ENCODE results near the gene EPHB6.

Gene EPHB6

DNA sequence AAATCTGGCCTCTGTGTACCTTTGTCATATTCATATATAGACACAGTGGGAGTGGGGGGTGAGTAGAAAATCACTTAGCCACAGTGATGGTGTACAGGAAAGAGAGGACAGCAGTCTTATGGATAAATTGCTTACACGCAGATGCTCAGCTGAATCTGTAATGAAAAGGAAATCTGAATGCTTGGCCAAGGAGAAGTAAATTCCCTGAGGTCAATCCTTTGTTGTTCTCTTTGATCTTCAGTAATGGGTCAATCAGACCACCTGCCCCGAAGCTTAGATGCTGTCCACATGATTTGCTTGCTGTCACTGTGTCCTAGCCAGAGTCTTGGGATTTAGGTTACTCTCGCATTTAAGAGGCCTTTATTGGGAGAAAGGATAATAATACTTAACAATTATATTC lies 18.4 kb upstream of the EPHB6 start:
- DNase-seq: no peak

DNA sequence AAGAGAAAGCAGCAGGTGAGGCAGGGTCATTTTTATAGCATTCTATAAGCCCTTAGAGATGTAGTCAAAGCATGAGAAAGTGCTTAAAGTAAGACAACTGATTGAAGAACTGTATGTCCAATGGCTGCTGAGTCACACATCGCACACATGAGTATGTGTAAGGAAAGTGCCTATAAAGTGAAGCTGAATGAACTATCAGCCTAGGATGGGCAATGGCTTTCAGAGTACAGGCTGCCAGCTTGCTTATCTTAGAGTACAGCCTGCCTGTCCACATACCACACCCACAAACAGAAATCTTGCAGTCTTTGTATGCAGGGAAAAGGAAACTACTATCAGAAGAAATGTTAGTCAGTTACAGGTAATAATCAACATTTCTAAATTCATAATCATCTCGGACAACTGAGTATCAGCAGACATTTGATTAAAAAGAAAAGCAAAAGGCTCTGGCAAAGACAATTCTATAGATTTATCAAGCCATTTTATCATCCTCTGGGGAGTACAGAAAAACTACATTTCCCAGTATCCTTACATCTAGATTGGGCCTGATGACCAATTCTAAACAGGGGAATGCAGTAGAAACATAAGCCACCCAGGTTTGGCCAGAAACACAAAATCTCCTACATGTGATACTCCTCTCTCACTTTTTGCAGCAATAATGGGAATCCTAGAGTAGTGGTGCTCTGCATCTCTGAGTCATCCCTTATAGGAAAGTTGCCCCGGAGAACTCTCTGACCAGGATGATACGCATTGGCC lies 16.2 kb upstream of the EPHB6 start:
- DNase-seq: no peak

DNA sequence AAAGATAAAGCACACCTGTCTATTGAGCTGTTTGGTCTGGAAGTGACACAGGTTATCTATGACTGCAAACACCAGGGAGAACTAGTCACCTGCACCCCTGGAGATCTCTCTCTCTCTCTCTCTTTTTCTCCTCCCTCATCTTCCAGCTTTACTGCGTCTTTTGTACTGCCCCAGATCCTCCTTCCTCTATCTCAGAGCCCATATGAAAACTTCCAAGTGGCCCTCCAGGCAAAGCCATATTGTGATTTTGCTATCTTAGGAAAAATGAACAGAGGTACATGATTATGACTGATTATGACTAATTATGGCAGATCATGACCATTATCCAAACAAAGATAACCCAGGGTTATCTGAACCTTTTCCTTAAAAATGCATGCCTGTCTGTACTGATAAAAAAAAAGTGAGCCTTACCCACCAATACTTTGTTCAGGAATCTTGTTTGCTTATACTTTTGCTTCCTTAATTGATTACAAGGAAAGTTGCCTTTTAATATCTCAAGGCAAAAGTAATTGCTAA lies 12.6 kb upstream of the EPHB6 start:
- DNase-seq: no peak

DNA sequence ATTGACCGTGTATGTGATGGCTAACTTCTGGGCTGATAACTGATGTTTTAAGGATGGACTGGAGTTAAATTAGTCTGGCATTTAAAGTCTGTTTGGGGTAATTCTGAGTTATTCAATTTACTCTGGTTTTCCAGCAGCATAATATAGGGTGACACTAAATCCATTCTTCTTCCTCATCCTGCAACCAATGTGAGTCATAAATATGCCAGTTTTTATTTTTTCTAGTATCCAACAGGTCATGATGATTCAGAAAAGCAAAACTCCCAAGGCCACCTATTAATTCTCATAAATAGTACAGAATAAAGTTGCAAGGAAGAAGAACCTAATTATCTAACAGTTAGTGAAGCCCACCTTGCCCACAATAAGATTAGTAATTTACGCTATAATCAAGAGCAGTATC lies 7.5 kb upstream of the EPHB6 start:
- no peak for DNase-seq

DNA sequence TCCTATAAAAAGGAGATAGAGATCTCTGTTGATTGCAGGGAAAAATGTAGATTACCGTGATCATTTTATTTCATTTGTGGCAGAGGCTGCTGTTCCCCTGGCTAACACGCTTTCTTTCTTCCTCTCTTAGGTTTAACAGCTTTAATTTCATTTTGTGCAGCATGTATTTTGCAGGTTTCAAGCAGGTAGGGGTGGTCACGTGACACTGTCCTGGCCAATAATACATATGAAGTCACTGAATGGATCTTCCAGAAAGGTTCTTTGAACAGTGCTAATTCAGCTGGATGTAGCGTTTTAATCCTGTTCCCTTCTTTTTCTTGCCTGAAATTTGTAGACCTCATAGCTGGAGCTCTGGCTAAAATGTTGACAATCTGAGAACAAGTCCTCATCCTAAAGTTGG lies 3.6 kb upstream of the EPHB6 start:
- no peak for DNase-seq

DNA sequence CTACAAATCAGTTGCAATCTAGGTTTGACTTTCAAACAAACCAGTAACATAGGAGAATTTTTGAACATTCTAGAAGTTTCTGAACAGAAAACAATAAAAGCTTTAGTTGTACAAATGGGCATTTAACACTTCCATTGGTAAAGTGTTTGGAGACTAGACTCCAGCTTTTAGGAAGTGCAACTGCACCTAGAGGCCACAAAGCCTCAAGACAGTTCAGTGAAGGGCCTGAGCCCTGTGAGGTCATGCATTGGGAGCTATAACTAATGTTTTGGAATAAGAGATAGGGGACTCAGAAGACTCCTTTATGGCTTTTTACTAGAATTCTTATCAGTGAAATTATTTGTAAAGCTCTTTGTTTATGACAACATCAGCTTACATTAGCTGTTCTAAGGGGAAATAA lies 3.0 kb upstream of the EPHB6 start:
- DNase-seq: no peak

DNA sequence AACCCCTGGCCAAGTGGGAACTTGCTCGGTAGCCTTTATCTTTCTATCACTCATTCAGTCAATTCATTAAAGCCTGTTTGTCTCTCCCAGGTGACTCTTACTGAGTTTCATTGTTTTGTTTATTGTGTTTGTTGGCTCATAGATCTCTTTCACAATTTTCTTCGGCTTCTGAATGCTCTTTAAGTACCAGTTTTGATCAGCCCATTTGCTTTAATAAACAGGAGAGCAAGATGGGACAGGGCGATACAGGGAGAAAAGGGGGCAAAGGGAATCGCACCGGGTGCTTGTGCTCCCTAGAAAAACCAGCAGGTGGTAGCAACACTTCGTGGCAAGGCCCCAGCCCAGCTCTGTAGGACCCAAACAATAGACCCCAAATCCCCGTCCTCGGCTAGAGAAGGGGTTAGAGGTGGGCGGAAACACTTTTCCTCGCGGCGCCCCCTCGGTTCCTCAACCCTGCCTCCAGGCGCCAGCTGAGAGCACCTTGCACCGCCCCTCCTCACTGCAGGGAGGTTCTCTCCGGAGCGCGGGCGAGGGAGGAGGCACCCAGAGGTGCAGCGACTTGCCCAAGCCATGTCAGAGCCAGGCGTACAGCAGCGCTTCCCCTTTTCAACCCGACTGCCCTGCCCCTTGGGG lies 1.0 kb upstream of the EPHB6 start:
- no peak for DNase-seq

DNA sequence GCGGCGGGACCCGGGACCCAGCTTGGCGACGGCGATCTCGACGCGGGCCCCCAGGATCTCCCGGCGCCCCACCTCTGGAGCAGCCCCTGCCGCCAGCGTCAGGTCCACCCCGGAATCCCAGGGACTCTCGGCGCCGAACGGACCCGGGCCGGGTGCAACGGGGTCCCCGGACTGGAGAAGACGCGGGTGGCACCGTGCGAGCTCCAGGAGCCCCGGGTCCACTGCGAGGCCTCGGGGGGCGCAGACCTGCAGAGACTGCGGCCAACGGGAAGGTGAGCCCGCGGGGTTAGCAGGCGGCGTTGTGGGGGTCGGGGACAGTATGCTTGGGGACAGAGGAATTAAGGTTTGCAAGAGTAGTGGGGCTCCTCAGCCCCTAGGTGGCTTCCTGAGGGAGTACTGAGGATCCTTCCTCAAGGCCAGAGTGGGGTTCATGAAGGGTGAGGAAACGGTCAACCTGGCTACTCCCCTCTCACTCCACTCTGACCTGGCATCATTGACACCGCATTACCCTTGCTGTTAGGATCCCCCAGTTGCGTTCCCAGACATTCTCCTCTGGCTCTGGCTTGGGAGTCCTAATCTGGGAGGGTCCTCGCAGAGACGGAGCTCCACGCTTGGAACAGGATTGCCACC lies 353 bp downstream of the EPHB6 start:
- DNase-seq: no peak

DNA sequence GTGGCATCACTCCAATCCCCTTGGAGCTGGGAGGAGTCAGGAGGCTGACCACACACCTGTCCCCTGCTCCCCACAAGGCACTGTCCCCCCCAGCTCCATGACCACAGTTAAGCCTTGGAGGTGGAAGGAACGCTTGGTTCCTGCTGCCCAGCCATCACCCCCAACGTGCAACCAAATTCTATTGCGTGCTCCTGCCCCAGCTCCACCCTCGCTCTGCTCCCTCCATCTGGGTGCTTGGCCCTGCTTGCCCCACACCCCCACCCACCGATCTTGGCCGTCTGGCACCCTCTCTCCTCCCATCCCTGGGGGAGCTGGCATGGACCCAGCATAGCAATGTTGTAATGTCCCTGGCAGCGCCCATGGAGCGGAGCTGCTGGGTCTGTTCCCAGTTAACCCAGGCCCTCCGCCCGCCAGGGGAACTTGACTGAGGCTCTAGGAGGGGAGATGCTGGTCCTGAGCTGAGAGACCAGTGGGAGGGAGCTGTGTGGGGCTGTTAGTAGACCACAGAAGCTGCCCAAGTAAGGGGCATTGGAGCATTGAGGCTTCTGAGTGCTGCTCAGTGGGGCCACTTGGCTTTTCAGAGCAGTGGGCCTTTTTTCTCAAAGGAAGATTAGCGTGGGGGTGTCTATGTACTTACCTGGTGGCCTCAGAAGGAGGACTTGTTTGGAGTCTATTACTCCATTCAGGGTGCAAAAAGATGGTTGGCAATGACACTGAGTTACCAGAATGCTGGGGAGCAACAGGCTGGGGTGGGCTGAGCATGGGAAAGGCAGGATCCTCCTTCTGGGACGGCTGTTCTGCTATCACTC lies 1.1 kb downstream of the EPHB6 start:
- DNase-seq: no peak

DNA sequence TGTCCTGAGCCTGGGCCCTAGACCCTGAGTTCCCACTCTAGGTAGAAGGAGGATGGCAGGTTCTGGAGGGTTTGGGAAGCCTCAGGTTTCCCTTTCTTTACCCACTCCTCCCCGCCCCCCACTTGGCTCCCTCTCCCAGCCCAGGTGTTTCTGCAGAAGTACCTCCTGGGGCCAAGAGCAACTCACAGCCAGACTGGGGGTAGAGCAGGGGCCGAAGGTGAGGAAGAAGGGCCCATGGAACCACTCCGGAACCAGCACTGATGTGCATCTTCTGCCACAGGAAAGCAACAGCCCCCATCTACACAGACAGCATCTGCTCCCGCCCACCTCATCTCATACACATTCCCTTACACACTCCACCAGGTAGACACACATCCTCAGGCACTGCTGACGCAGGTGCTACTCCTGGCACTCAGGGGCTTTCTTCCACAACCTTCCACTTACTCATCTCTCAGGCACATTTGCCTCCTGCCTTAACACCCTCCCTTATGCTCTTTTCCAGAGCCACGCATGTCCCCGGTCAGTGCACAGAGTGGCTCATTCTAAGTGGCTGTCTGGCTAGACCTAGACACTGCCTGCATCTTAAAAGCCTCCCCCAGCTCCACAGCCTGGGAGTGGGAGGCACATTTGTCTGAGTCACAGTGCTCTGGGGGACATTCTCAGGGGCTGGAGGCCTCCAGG lies 1.8 kb downstream of the EPHB6 start:
- DNase-seq: no peak

DNA sequence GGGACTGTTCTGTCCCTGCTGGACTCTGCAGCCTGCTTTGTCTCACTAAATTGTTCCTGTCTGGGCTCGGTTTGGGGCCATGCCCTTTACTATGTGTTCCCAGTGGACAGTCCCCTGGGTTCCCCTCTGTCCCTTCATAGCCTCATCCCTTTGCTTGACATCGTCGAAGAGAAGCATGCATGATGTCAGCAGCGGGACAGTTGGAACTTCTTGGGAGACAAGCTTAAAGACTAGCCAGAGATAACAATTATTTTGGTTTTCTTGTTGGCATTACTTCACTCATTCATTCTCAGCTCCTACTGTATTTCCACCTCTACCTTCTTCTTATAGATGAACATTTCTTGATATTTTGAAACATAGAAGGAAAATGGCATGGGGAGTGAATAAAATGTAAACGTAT lies 2.7 kb downstream of the EPHB6 start:
- no peak for DNase-seq

DNA sequence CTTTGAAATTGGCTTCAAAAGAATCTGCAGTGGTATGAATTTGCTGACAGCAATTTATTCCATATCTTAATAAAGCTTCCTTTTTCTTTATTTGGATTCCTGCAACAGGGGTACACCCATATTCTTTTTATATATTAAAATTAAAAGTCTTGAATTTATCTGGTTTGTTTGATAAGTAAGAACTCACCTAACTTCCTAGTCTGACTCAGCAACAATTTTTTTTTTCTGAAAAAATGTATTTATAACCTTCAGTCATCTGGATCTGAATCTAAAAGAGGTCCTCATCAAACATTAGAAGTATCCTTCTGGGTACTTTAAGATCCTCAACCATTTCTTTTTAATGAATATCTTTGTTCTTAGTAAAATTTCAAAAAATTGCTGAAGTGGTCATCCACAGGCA lies 4.5 kb downstream of the EPHB6 start:
- no peak for DNase-seq

DNA sequence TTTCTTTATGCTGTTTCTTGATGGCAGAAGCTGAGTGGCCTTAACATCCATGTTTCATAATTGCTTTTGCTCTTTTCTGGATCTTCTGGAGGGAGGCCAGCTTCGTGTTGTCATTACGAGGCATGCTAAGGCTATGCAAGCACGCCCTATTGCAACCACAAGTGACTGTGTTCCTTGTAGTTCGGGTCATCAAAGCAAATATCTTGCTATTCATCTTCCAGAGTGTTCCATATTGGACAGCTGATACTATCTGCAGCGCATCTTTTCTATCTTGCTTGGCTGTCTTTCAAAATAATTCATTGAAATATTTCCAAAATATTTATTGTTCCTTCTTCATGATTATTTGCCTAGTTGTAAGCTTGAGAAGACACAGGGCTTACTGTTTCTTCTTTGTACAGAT lies 5.0 kb downstream of the EPHB6 start:
- DNase-seq: no peak

DNA sequence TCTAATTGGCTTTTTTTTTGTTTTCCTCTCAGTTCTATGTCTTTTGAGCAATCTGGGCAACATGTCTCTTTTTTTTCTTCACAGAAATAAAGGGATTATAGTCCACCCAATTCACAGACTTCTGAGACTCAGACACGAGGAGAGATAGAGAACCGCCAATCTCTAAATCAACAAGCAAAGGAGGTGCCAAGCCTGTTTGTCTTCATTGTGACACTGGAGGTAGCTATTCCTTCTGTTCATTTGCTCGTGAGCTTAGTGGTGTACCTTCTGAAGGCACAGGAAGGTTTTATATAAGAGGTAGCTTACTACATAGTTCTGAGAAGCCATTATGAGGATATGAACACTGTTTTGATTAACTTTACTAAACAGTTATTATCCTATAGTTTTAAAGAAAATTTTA lies 6.1 kb downstream of the EPHB6 start:
- DNase-seq: no peak

DNA sequence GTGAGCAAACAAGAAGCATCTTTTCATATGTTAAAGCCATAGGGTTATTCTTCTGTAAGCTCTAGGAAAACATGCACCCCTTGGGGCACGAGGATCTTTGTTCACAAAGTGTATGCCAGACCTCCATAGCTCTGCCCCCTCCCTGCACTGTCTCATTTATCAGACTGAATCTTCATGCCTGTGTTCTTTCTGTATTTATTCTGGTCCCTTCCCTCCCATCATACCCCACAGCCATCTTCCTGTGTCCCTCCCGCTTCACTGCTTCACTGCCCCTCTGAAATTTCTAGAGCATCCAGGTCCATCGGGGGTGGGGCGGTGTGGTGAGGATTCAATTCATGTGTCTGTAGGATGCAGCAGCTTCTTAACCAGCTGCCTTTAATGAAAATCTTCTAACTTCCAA lies 7.5 kb downstream of the EPHB6 start:
- DNase-seq: no peak

DNA sequence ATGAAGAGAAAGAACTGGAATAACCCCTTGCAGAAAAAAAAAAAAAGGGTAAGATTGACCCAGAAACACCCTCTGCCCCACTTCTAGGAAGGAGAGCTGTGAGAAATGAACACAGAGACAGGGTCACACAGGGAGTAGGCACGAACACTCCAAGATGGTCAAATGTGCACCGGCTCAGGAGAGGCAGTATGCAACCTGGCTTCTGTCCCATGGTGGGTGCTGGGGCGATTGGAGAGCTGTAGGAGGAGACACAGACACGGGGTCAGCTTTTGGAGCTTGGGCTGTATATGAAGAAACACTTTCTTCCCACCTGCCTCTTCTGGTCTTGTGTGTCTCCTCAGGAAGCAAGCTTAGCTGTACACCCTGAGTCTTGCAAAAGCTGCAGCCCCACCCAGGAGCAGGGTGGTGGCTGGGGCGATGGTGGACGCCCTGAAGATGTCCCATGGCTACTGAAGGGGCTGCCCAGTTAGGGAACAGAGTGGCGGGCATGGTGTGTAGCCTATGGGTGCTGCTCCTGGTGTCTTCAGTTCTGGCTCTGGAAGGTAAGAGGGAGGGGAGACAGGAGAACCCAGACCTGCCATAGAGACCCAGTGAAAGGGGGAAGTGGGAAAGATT lies 8.0 kb downstream of the EPHB6 start:
- DNase-seq: no peak

DNA sequence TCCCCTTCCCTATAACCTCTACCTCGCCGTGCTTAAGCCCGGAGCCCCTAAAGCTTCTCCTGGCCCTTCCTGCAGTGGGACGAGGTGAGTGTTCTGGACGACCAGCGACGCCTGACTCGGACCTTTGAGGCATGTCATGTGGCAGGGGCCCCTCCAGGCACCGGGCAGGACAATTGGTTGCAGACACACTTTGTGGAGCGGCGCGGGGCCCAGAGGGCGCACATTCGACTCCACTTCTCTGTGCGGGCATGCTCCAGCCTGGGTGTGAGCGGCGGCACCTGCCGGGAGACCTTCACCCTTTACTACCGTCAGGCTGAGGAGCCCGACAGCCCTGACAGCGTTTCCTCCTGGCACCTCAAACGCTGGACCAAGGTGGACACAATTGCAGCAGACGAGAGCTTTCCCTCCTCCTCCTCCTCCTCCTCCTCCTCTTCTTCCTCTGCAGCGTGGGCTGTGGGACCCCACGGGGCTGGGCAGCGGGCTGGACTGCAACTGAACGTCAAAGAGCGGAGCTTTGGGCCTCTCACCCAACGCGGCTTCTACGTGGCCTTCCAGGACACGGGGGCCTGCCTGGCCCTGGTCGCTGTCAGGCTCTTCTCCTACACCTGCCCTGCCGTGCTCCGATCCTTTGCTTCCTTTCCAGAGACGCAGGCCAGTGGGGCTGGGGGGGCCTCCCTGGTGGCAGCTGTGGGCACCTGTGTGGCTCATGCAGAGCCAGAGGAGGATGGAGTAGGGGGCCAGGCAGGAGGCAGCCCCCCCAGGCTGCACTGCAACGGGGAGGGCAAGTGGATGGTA lies 9.2 kb downstream of the EPHB6 start:
- DNase-seq: no peak

DNA sequence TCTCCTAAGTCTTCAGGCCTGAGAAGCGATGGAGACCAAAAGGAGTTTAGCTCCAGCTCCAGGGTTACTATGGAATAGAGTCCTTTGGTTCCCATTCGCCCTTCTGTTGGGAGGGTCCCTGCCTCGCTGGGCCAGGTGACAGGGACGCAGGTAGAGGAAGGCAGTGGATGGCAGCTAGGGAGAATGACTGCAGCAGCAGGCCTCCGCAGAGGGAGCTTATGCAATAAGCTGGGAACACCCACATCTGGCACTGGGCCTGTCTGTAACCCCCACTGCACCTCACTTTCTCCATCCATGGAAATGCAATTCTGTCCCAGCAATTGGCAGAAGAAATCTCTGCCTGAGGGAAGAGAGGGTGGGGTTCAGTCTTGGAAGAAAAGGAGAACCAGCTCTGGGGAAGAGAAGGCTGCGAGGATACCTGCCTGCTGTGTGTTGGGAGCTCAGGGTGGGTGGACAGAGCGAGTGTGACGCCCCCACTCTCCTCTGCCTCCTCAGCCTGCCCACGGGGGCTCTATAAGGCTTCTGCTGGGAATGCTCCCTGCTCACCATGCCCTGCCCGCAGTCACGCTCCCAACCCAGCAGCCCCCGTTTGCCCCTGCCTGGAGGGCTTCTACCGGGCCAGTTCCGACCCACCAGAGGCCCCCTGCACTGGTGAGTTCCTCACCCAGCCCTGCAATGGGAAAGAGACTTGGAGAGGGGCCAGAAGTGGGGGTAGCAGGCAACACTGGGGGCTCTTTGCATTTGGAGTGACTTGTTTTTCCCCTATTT lies 10.3 kb downstream of the EPHB6 start:
- DNase-seq: no peak

DNA sequence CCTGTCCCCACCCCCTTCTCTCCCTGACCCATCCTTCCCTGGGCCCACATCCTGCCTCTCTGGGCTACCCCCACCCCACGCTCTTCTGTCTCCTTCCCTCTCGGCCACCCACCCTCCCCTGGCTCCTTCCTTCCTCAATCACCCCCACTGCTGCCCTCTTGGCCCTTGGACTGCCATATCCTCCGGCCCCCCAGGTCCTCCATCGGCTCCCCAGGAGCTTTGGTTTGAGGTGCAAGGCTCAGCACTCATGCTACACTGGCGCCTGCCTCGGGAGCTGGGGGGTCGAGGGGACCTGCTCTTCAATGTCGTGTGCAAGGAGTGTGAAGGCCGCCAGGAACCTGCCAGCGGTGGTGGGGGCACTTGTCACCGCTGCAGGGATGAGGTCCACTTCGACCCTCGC lies 10.9 kb downstream of the EPHB6 start:
- no peak for DNase-seq

DNA sequence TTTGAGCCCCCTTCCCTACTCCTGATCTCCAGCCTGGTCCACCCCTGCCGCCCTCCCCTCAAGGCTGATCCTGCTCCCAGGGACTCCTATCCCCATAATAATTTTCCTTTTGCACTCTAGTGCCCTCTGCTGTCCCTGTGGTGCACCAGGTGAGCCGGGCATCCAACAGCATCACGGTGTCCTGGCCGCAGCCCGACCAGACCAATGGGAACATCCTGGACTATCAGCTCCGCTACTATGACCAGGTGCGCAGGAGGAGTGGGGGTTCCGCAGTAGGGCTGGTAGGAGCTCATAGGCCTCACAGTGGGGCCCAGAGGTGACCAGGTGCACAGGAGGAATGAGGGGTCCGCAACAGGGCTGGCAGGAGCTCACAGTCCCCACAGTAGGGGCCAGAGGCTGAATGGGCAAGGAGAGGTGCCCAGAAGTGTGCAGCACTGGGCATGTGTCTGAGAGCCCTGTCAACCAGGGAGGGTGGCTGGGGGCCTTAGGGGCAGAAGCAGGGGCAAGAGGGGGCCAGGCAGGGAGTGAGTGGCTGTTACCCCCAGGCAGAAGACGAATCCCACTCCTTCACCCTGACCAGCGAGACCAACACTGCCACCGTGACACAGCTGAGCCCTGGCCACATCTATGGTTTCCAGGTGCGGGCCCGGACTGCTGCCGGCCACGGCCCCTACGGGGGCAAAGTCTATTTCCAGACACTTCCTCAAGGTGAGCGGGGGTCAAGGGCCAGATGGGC lies 11.7 kb downstream of the EPHB6 start:
- no peak for DNase-seq
